NCI-H82 treated with DMSO at 0.1 percent for 48 hours (cell line): ENCODE data around the gene FAM53A.

Experiments used
- DNase-seq: peaks from one replicate; lab custom pipeline; 2025; ENCODE audit not compliant: unreplicated experiment; lab: John Stamatoyannopoulos, UW

The FAM53A gene

GRCh38 chr4:1594871-1595788, 89.0 kb downstream of the FAM53A start:
- DNase-seq: no peak

GRCh38 chr4:1593881-1594345, 90.2 kb downstream of the FAM53A start:
- DNase-seq: no peak

GRCh38 chr4:1593458-1593857, 90.7 kb downstream of the FAM53A start:
- no peak for DNase-seq

- DNase-seq: no peak
Observed at GRCh38 chr4:1592709-1593417, 91.2 kb downstream of the FAM53A start.

GRCh38 chr4:1592068-1592708, 91.9 kb downstream of the FAM53A start:
- no peak for DNase-seq

GRCh38 chr4:1591107-1591506, 93.0 kb downstream of the FAM53A start:
- no peak for DNase-seq

GRCh38 chr4:1590244-1590643, 93.9 kb downstream of the FAM53A start:
- DNase-seq: no peak
